Measurements from ENCODE around the gene SEZ6. TPM values are rescaled to one million over a fixed set of nuclear protein-coding genes. Genes with fewer than 3 reads are reported as not detected.
A peak's percentile ranks its signal among the peaks of the same experiment; 100 is the strongest.

The SEZ6 gene, protein sequence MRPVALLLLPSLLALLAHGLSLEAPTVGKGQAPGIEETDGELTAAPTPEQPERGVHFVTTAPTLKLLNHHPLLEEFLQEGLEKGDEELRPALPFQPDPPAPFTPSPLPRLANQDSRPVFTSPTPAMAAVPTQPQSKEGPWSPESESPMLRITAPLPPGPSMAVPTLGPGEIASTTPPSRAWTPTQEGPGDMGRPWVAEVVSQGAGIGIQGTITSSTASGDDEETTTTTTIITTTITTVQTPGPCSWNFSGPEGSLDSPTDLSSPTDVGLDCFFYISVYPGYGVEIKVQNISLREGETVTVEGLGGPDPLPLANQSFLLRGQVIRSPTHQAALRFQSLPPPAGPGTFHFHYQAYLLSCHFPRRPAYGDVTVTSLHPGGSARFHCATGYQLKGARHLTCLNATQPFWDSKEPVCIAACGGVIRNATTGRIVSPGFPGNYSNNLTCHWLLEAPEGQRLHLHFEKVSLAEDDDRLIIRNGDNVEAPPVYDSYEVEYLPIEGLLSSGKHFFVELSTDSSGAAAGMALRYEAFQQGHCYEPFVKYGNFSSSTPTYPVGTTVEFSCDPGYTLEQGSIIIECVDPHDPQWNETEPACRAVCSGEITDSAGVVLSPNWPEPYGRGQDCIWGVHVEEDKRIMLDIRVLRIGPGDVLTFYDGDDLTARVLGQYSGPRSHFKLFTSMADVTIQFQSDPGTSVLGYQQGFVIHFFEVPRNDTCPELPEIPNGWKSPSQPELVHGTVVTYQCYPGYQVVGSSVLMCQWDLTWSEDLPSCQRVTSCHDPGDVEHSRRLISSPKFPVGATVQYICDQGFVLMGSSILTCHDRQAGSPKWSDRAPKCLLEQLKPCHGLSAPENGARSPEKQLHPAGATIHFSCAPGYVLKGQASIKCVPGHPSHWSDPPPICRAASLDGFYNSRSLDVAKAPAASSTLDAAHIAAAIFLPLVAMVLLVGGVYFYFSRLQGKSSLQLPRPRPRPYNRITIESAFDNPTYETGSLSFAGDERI
- not detected in 2 replicates for total RNA-seq (2022)
- Bru-seq, nascent RNA = not detected
- percentile 3 among the genes with signal in this experiment for BruChase-seq, experiment 1, labeled RNA remaining after a 6-hour chase
- BruChase-seq, experiment 2, labeled RNA remaining after a 2-hour chase = not detected
- long read RNA-seq, partial matches to known transcripts = 0 of 1 reads
- long read RNA-seq, other reads (novel, unspliced or antisense) = 1 of 1 reads

DNA sequence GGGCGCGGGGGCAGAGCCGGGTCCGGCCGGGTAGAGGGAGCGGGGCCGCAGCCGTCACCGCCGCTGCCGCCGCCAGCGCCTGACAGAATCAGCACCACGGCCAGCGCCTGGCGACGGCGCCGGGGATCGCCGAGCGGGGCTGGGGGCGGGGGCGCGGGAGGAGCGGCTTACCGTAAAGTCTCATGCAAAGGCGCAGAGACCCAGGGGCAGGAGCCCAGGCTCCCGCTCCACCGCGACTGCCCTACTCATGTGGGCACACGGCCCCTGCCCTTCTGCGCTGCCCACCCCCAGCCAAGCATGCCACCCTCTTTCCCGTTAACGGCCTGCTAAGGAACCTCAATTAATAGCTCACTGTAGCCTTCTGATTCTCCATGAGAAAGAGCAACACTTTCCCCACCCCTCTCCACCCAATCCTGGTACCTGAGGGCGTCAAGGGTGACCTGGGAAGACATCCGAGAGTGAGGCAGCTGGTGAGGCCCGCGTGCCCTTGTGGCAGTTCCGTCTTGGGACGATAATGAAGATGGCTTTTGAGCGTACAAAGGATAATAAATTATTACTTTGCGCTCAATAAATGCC lies at the start of gene SEZ6:
Gene SEZ6 (minus strand): TSS at position 98 of the 576 bp plus-strand sequence. CDS start 164 bp downstream, outside the sequence.
- intact Hi-C loops (cut with micrococcal nuclease) = no loop called here
- TF ChIP-seq, protein P1, sequence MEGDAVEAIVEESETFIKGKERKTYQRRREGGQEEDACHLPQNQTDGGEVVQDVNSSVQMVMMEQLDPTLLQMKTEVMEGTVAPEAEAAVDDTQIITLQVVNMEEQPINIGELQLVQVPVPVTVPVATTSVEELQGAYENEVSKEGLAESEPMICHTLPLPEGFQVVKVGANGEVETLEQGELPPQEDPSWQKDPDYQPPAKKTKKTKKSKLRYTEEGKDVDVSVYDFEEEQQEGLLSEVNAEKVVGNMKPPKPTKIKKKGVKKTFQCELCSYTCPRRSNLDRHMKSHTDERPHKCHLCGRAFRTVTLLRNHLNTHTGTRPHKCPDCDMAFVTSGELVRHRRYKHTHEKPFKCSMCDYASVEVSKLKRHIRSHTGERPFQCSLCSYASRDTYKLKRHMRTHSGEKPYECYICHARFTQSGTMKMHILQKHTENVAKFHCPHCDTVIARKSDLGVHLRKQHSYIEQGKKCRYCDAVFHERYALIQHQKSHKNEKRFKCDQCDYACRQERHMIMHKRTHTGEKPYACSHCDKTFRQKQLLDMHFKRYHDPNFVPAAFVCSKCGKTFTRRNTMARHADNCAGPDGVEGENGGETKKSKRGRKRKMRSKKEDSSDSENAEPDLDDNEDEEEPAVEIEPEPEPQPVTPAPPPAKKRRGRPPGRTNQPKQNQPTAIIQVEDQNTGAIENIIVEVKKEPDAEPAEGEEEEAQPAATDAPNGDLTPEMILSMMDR (IDR thresholded peaks at IDR 0.05; ENCODE audit: unreplicated experiment) = no peak

DNA sequence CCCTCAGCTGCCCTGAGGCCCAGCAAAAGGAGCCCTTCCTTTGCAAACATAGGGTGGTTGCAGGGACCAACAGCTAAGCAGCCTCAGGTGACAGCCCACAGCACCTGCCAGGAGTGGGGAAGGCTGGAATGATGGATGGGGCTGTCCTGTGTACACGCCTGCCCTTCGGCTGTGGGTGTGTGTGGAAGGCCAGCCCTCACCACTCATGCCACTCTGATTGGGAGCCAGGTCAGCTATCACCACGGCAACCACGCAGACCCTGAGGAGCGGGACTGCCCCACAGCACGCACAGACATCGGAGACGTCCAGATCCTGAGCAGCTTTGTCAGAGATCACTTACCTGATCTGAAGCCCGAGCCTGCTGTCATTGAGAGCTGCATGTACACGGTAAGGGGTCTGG lies 49.0 kb upstream of the SEZ6 start:
- no TSS peak for BruUV-seq (replicated peaks)
- CTCF ChIA-PET = interaction anchor here (0.7 kb wide), 1 partner anchor 21 kb away, joined by 3 read pairs; no protein-coding TSS in a partner anchor
- TF ChIP-seq, protein P1 (IDR thresholded peaks at IDR 0.05; ENCODE audit: unreplicated experiment) = no peak
- no peak overlapping the region for H3K27ac Mint-ChIP-seq (ENCODE audit: low read depth, unreplicated experiment)
- no peak overlapping the region for H3K4me3 Mint-ChIP-seq (ENCODE audit: unreplicated experiment)
- POLR2A ChIA-PET = no interaction called here
- peaks cover 45% of the 10 kb centered on the region for H3K27me3 Mint-ChIP-seq (ENCODE audit: insufficient read depth, unreplicated experiment)
- no peaks in the 10 kb centered on the region for H3K9me3 Mint-ChIP-seq (ENCODE audit: unreplicated experiment)
- no peak for DNase-seq (ENCODE audit: unreplicated experiment)
- intact Hi-C loops (cut with micrococcal nuclease) = no loop called here
- H3K36me3 Mint-ChIP-seq (ENCODE audit: insufficient read depth, unreplicated experiment) = no peaks in the 10 kb centered on the region
- H3K4me1 Mint-ChIP-seq (ENCODE audit: insufficient read depth, unreplicated experiment) = no peaks in the 10 kb centered on the region

More for the DNA sequence above, at the start of gene SEZ6:
- no peaks in the 10 kb centered on the region for H3K36me3 Mint-ChIP-seq (ENCODE audit: insufficient read depth, unreplicated experiment)
- no peak within 1 kb of the TSS for H3K27ac Mint-ChIP-seq (ENCODE audit: low read depth, unreplicated experiment)
- peak; percentile 54 for DNase-seq (ENCODE audit: unreplicated experiment)
- BruUV-seq (replicated peaks) = no TSS peak
- H3K4me3 Mint-ChIP-seq (ENCODE audit: unreplicated experiment) = no peak within 1 kb of the TSS
- H3K9me3 Mint-ChIP-seq (ENCODE audit: unreplicated experiment) = no peaks in the 10 kb centered on the region
- H3K4me1 Mint-ChIP-seq (ENCODE audit: insufficient read depth, unreplicated experiment) = peaks cover 8% of the 10 kb centered on the region
- ChIA-PET POLR2A (interaction anchor here (1.0 kb wide), 1 partner anchor 9 kb away, joined by 3 read pairs; no protein-coding TSS in a partner anchor), CTCF (interaction anchor here (1.6 kb wide), 1 partner anchor 41 kb away, joined by 8 read pairs; no protein-coding TSS in a partner anchor)
- peaks cover 42% of the 10 kb centered on the region for H3K27me3 Mint-ChIP-seq (ENCODE audit: insufficient read depth, unreplicated experiment)

DNA sequence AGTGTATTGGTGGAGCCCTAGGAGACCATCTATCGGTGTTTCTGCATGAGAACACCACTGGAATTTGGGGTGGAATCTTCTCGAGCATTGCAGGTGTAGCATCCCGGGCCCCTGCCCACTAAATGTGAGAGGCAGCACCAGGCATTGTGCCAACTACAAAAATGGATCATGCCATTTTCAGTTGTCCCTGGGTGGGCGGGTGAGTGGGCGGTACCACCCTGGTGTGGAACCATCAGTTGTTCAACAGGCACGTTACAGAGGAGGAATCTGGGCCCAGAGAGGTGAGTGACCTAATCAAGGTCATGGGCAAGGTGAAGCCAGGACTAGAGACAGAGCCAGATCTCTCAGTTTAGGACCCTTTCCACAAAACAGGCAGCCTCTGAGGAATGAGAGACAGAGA lies 45.9 kb upstream of the SEZ6 start:
- ChIA-PET POLR2A (no interaction called here), CTCF (interaction anchor here (1.2 kb wide), 1 partner anchor 87 kb away, joined by 3 read pairs; no protein-coding TSS in a partner anchor)
- no TSS peak for BruUV-seq (replicated peaks)

More for the DNA sequence above, 45.9 kb upstream of the SEZ6 start:
- no peak for DNase-seq (ENCODE audit: unreplicated experiment)
- Mint-ChIP-seq H3K36me3 (ENCODE audit: insufficient read depth, unreplicated experiment) (no peaks in the 10 kb centered on the region), H3K27me3 (ENCODE audit: insufficient read depth, unreplicated experiment) (peaks cover 52% of the 10 kb centered on the region), H3K4me3 (ENCODE audit: unreplicated experiment) (no peak overlapping the region), H3K27ac (ENCODE audit: low read depth, unreplicated experiment) (no peak overlapping the region), H3K9me3 (ENCODE audit: unreplicated experiment) (no peaks in the 10 kb centered on the region), H3K4me1 (ENCODE audit: insufficient read depth, unreplicated experiment) (no peaks in the 10 kb centered on the region)
- intact Hi-C loops (cut with micrococcal nuclease) = no loop called here
- TF ChIP-seq, protein P1 (IDR thresholded peaks at IDR 0.05; ENCODE audit: unreplicated experiment) = no peak
